Measurements from ENCODE around the gene PGF.

- TF ChIP-seq CTCF (IDR thresholded peaks at IDR 0.05) (no peak), POLR2A (IDR thresholded peaks at IDR 0.05) (no peak)
These were observed 30.4 kb upstream of the PGF start for GRCh38 chr14:74985806-74986205.
